GM23248 (cell line): ENCODE measurements around the gene ALPK3.

Experiments
- EZH2 ChIP-seq: fragments of 200-600 bp; sonication (generic); IDR thresholded peaks from 2 replicates; pipeline ENCODE4 v1.6.1; 2018; ENCODE audit warnings: antibody characterized with exemption, mild to moderate bottlenecking; ENCODE audit not compliant: insufficient read depth, poor library complexity, severe bottlenecking
- EZH2phosphoT487 ChIP-seq: fragments of 200-600 bp; sonication (generic); IDR thresholded peaks from 2 replicates; pipeline ENCODE4 v1.6.1; 2018; ENCODE audit warnings: antibody characterized with exemption, moderate library complexity, mild to moderate bottlenecking, low read depth; ENCODE audit not compliant: insufficient read depth

GRCh38 chr15:84823282-84823878 is 6.2 kb downstream of the ALPK3 start:
- no peak for TF ChIP-seq EZH2
- no peak for TF ChIP-seq EZH2phosphoT487
